ENCODE results near the gene BCL7C.

Gene BCL7C

DNA sequence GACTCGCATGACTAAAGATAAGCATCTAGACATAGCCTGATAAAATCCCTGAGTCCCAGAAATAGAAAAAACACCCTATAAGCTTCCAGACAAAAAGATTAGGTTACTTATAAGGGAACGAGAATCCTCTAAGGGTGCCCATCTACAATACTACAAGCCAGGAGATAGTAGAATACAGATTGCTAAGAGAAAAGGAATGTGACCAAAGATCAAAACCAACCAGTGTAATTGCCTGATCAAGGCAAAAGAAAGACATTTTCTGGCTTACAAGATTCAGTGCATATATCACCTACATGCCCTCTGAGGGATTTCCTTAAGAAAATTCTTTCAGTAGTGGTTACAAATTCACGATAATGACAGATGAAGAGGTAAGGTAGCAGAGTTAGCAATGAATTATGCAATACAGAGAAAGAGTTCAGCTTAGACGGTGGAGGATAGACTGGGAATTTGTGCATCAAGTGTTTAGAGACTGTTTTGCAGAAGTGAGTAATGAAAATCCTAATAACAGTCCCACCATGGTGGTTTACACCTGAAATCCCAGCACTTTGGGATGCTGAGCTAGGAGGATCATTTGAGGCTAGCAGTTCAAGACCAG, 35.0 kb downstream of the BCL7C start:
- no peak for DNase-seq

DNA sequence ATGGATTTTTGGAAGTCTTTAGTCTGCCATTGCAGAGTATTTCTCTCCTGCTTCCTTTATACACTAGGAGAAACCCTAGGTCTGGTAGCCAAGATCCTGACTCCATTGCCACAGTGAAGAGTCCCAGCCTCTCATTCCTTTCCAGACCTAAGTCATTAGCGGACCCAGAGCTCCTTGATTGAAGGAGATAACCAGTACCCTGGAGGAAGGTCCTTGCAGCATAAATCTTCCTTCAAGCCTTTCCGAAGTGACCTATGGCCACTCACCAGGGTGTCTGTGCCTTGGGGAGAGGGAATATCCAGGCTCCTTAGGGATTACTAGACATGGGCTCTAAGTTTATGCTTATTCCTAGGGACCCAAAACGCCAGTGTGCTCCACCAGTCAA, 35.8 kb downstream of the BCL7C start:
- DNase-seq: no peak

DNA sequence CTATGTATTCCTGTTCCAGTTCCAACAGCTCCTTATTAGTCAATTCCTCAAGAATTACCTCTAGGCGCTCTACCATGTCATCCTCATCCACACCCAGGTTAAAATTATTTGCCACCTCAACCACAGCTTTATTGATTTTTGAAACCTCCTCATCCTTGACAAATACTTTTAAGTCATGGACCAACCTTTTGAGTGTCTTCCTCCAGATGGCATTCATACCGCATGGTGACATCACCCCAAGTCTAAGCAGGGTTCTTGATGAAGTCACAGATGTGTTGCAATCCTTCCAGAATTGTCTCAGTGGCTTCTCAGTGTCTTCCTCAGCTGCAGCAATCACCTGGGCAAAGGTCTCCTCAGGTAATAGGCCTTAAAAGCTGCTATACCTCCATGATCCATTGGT, 40.1 kb downstream of the BCL7C start:
- no peak for DNase-seq

DNA sequence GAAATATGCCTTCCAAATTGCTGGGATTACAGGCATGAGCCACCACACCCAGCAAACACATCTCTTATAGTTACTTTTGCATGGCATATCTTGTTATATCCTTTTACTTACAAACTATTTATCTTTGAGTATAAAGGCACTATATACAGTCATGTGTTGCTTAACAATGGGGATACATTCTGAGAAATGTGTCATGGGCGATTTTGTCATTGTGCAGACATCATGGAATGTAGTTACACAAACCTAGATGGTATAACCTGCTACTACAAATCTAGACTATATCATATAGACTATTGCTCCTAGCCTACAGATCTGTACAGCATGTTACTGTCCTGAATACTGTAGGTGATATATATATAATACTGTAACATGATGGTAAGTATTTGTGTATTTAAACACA, 43.6 kb downstream of the BCL7C start:
- no peak for DNase-seq

DNA sequence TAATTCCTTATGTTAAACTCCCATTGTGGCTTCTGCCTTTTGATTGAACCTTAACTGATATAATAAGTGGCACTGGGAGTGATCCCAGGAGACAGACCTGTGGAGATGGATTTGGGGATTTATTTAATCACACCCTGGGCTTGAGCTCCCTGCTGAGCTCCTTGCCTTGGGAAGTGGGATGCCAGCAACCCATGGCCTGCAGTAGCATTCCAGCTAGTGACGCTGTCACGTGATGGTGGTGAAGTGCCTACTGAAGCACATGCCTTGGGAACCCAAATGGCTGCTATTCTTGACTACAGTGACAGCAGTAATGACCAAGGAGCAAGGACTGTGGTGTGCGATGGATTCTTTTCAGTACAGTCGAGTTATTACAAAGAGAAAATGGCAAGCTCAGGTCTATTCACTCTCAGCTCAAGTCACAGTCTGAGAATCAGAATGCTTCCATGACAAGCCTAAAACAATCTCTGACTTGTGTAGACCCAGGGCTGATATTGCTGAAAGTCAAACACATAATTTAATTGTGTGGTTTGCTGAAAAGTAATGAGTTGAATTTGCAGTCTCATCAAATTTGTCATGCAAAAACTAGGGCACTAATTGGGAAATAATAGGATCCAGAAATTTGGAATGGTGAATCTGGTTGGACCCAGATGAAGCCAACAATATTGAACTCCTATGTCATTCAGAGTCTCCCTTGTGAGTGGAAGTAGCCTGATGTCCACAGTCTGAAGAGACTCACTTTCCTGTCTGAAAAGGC, 47.1 kb downstream of the BCL7C start:
- DNase-seq: no peak

DNA sequence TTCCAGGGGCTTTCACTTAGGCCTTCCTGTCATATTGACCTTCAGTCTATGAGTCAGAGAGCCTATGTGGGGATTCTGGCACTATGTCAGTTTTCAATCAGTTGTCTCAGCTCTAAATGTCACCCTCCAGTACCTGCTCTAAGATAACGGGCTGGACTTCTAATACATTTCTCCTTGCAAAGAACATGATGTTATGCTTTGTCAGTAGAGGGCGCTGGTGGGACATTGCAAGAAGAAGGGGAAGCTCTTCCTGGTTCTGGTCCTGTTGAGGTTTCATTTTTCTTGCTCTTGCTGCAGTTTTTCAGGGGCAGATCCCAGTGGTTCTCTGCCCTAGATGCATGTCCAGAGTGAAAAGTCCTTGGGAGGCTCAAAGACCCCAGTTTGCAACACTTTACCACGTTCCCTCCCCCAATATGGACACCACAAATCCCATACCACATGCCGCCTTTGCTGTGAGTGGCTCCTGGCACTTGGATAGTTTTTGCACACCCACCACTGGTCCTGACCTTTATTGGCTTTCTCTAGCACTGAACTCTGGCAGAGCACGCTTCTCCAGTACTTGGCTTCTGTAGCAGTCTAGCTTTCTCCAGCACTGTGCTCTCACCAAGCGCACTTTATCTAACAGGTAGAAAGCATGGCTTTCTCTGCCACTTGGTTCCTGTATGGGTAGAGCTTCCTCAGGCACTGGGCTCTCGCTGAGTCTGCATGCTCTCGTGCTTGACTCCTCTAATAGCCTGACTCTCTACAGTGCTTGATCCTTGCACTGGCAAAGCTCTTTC, 49.0 kb downstream of the BCL7C start:
- DNase-seq: peak; percentile 70

DNA sequence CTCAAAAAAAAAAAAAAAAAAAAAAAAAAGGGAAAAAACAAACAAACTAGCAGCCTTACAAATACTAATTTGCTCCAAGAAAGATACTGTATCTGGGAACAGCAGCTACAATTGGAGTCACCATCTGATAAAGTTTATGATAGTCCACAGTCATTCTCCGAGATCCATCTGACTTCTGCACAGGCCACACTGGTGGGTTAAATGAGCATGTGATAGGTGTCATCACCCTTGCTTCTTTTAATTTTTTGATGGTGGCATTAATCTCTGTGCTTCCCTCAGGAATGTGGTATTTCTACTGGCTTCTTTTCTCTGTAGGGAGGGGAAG, 49.6 kb downstream of the BCL7C start:
- DNase-seq: no peak

DNA sequence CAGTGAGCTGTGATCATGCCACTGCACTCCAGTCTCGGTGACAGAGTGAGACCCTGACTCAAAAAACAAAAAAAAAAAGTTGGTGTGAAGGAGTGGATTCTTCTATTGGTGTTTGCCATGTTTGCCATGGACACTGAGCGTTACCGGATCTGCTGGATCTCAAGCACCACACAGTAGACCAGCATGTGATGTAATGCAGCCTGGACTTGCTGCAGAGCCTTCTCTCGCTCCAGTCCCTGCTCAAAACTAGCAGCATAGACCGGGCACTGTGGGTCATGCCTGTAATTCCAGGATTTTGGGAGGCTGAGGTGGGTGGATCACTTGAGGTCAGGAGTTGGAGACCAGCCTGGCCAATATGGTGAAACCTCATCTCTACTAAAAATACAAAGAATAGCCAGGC, 50.4 kb downstream of the BCL7C start:
- no peak for DNase-seq

DNA sequence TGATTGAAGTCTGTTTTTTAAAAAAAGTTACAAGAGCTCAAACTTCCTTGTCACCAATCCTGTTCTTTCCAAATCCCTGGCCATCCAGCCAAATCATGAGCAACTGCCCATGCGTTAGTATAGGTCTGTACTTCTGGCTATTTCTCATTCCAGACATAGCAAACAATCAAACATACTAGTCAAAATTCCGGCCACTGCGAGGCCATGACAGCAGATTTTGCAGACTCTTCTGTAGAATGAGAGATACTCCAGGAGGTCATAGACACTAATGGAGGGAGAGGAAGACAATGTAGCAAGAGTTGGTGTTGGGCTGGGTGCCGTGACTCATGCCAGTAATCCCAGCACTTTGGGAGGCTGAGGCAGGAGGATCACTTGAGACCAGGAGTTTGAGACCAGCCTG, 50.9 kb downstream of the BCL7C start:
- no peak for DNase-seq

DNA sequence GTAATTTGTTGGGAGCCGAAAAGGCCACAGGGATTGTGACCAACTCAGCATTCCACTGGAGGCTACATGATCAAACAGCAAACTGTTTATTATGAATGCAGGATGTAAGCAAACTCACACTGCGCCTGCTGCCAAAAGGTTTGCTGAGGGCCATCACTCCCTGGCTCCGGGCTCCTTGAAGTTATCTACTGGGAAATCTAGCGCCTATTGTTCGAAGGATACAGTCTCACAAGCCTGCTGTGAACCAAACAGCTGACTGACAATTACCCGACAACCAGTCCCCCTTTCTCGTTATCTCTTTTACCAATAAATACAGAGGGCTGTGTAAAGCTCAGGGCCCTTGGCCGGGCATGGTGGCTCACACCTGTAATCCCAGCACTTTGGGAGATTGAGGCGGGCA, 52.5 kb downstream of the BCL7C start:
- no peak for DNase-seq

DNA sequence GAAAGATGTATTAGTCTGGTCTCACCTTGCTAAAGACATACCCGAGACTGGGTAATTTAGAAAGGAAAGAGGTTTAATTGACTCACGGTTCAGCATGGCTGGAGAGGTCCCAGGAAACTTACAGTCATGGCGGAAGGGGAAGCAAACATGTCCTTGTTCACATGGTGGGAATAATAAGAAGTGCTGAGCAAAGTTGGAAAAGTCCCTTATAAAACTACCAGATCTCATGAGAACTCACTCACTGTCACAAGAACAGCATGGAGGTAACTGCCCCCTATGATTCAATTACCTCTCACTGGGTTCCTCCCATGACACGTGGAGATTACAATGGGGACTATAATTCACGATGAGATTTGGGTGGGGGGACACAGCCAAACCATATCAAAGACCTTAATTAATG, 53.3 kb downstream of the BCL7C start:
- no peak for DNase-seq

DNA sequence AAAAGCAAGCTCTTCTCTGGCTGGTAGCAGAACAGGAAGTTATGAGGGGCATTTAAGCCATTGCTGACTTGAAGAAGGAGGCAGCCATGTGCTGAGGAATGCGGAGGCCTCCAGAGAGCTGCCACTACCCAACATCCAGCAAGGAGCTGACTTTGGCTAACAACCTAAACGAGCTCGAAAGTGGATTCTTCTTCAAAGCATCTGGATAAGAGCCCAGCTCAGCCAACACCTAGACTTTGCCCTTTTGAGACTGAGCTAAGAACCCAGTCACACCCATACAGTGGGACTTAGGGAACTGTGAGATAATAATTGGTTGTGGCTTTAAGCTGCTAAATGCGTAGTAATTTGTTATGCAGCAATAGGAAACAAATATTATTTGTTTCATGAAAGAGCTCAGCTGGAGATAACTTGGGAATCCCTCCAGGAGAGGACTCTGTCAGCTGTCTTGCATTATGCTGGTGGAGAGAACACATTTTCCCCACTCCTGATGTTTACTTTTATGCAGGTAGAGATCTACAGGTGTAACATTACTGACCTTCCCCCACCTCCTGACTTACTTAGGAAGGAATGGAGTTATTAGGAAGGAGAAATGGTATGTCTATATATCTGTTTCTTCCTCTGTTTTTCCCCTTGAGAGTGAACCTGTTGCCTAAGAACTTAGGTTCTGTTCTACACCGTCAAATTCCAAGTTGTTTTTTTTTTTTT, 54.2 kb downstream of the BCL7C start:
- no peak for DNase-seq

DNA sequence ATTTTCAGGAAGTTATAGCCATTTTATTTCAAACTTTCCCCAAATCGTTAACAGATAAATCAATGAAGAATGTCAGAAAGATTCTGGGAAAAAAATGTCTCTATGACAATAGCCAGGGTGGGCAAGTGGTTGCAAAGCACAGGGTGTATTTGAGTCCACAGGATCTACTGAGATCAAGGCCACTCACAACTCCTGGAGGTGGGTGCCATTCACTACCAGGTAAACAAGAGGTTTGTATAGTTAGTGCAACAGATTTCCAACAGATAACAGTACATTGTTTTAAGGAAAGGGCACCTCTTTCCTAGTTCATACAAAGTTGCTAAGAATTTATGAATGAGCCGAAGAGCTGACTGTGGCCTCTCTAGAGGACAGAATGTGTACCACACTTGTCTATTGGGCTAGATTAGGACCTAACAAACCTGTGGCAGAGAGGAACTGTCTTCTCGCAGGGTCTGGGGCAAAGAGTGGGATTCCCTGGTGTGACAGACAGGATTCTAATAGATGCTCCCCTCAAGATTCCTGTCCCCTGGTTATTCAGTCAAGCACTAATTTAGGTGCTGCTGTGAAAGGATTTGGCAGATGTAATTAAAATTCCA, 54.9 kb downstream of the BCL7C start:
- no peak for DNase-seq

DNA sequence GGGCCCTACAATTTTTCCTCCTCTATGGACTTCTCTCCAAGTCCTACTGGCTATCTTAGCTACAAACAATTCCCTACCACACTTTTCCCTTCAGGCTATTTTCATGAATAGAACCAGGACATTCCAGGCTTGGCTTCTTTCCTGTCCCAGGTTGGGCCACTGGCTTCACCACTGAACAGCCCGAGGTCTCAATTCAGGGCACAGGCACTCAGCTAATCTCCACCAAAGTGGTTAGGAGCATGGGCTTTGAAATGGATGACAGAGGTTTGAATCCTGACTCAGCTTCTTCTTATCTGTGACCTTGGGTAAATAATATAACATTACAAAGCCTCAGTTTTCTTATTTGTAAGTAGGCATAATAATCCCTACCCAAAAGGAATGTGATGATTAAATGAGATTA, 56.0 kb downstream of the BCL7C start:
- DNase-seq: no peak

Measured in midbrain (tissue), 1 donor.